PFSK-1 (cell line): ENCODE results near the gene TASP1.

Experiments used
- FOXP2 ChIP-seq: optimal IDR thresholded peaks from 2 replicates; pipeline ENCODE3; 2011; ENCODE audit warnings: borderline replicate concordance, control low read depth, inconsistent platforms; ENCODE audit not compliant: insufficient read depth; ENCODE audit errors: extremely low read length, extremely low read depth
- POLR2AphosphoS5 ChIP-seq: IDR thresholded peaks from 2 replicates; pipeline ENCODE4 v1.6.1; 2012; ENCODE audit warnings: low read depth, mild to moderate bottlenecking, control low read depth, low read length, moderate library complexity
- TAF1 ChIP-seq: IDR thresholded peaks from 2 replicates; pipeline ENCODE4 v1.6.1; 2012; ENCODE audit warnings: low read length, control low read depth, borderline replicate concordance; ENCODE audit not compliant: insufficient read depth

DNA sequence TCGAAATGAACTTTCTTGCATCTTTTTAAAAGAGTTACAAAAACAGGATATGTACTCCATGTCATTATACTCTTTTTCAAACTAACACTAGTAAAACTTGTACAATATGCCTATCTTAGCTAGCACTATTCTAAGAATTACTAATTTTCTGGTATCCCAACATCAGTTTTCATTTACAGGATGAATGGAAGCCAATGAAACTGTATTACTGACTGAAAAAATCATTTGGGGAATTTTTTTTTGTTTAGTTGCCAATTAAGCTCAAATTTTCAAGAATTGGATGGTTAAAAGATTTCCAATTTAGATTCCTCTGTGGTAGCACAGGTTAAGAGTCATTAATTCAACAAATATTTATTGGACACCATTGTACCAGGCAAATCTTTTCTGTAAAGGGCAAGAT, 30.7 kb downstream of the TASP1 start:
- TF ChIP-seq POLR2AphosphoS5, result no peak
- TF ChIP-seq FOXP2, result no peak
- TF ChIP-seq TAF1, result no peak
